Fibroblast of lung (primary cell): ENCODE results near the gene CAB39L. TPM values are rescaled to one million over a fixed set of nuclear protein-coding genes. Genes with fewer than 3 reads are reported as not detected.

ENCODE experiments used
- DNase-seq, 2 donors: peaks; one replicate each; pipeline versions ENCODE4 v3.0.0 to v3.0.0-alpha.2; 2010; ENCODE audit warnings: low read depth in 2 of 2
- H2AFZ ChIP-seq: 2 replicates; pipeline ENCODE4 v1.5.1; 2012; ENCODE audit warnings: low read length, control low read depth, inconsistent platforms
- H3K27ac ChIP-seq: 2 replicates; pipeline ENCODE4 v1.5.1; 2011; ENCODE audit warnings: low read length, control low read depth; ENCODE audit not compliant: insufficient read depth
- H3K27me3 ChIP-seq: 2 replicates; pipeline ENCODE4 v1.5.1; 2011; ENCODE audit warnings: mild to moderate bottlenecking, low read length; ENCODE audit not compliant: control insufficient read depth, insufficient read depth
- H3K36me3 ChIP-seq: 2 replicates; pipeline ENCODE4 v1.5.1; 2011; ENCODE audit warnings: low read length; ENCODE audit not compliant: control insufficient read depth, insufficient read depth
- H3K4me1 ChIP-seq: 2 replicates; pipeline ENCODE4 v1.5.1; 2011; ENCODE audit warnings: low read length; ENCODE audit not compliant: control insufficient read depth, insufficient read depth; ENCODE audit errors: extremely low read depth
- H3K4me2 ChIP-seq: 2 replicates; pipeline ENCODE4 v1.5.1; 2011; ENCODE audit warnings: low read length, control low read depth; ENCODE audit not compliant: insufficient read depth; ENCODE audit errors: extremely low read depth
- H3K4me3 ChIP-seq, 4 experiments: fragments of 200-600 bp in 1 of 4; sonication (generic) in 1 of 4; replicated peaks in 1 of 4; 2 replicates each; pipeline ENCODE4 v1.5.1; 2011 to 2016; ENCODE audit warnings: low read length in 4 of 4, low read depth in 3 of 4, mild to moderate bottlenecking in 3 of 4, control low read depth in 2 of 4, inconsistent platforms in 1 of 4, mixed read lengths in 1 of 4; ENCODE audit not compliant: insufficient read depth in 1 of 4; ENCODE audit errors: control extremely low read depth in 1 of 4
- H3K79me2 ChIP-seq: 2 replicates; pipeline ENCODE4 v1.5.1; 2012; ENCODE audit warnings: mild to moderate bottlenecking, low read length, inconsistent platforms; ENCODE audit not compliant: control insufficient read depth, insufficient read depth
- H3K9ac ChIP-seq: 2 replicates; pipeline ENCODE4 v1.5.1; 2011; ENCODE audit warnings: mild to moderate bottlenecking, low read length, control low read depth; ENCODE audit not compliant: insufficient read depth
- H3K9me3 ChIP-seq: 2 replicates; pipeline ENCODE4 v1.5.1; 2012; ENCODE audit warnings: low read depth, low read length; ENCODE audit not compliant: control insufficient read depth, insufficient read depth
- H4K20me1 ChIP-seq: 2 replicates; pipeline ENCODE4 v1.5.1; 2011; ENCODE audit warnings: low read length; ENCODE audit not compliant: control insufficient read depth, insufficient read depth; ENCODE audit errors: extremely low read depth
- EZH2 ChIP-seq: IDR thresholded peaks from 2 replicates; pipeline ENCODE4 v1.5.1; 2012; ENCODE audit warnings: low read length, control low read depth, mild to moderate bottlenecking; ENCODE audit errors: missing control alignments
- polyA plus RNA-seq, 2 donors: library from polyadenylated mRNA; depleted of rRNA in 1 of 2; stranded (reverse) in 1 of 2; unstranded in 1 of 2; fragments of >200 nt; gene quantifications; 2 replicates each; pipeline ENCODE4 v1.2.1, GENCODE V29; 2011 to 2012; ENCODE audit warnings: missing spikeins in 1 of 2
- total RNA-seq: library from RNA; depleted of rRNA; stranded (reverse); fragments of >200 nt; gene quantifications from 2 replicates; pipeline ENCODE4 v1.2.1, GENCODE V29; 2014
- TF ChIP-seq, protein P1 (sequence below), 2 donors: IDR thresholded peaks in 1 of 2; conservative IDR thresholded peaks in 1 of 2; 1 replicate in 1 of 2; 2 replicates in 1 of 2; pipeline ENCODE4 v1.5.1; 2011 to 2012; ENCODE audit warnings: low read length in 2 of 2, control low read depth in 1 of 2, inconsistent platforms in 1 of 2, low read depth in 1 of 2, mild to moderate bottlenecking in 1 of 2

CAB39L gene
- total and polyA plus RNA-seq, 2 donors (not counting 1 experiment from before 2014, with no cell fraction given), result 9.4 to 13.0 TPM

- Histone ChIP-seq H3K27ac (no peak overlapping the region), H3K9me3 (no peaks in the 10 kb centered on the region), H3K4me3 (no peak overlapping the region), H3K9ac (no peak overlapping the region), H4K20me1 (no peaks in the 10 kb centered on the region), H3K4me2 (no peak overlapping the region), H3K4me1 (peaks cover 6% of the 10 kb centered on the region), H2AFZ (no peak overlapping the region), H3K36me3 (no peaks in the 10 kb centered on the region), H3K79me2 (no peaks in the 10 kb centered on the region), H3K27me3 (no peaks in the 10 kb centered on the region)
- DNase-seq, result no peak
- TF ChIP-seq EZH2, result no peak
- TF ChIP-seq, protein P1, sequence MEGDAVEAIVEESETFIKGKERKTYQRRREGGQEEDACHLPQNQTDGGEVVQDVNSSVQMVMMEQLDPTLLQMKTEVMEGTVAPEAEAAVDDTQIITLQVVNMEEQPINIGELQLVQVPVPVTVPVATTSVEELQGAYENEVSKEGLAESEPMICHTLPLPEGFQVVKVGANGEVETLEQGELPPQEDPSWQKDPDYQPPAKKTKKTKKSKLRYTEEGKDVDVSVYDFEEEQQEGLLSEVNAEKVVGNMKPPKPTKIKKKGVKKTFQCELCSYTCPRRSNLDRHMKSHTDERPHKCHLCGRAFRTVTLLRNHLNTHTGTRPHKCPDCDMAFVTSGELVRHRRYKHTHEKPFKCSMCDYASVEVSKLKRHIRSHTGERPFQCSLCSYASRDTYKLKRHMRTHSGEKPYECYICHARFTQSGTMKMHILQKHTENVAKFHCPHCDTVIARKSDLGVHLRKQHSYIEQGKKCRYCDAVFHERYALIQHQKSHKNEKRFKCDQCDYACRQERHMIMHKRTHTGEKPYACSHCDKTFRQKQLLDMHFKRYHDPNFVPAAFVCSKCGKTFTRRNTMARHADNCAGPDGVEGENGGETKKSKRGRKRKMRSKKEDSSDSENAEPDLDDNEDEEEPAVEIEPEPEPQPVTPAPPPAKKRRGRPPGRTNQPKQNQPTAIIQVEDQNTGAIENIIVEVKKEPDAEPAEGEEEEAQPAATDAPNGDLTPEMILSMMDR (conservative IDR thresholded peaks at IDR 0.05 in 1 of 2, IDR thresholded peaks at IDR 0.05 in 1 of 2; ENCODE audit: low read depth in 1 of 2, low read length in 2 of 2), result no peak
Observed at GRCh38 chr13:49302817-49303216, 141.0 kb downstream of the CAB39L start.

DNA sequence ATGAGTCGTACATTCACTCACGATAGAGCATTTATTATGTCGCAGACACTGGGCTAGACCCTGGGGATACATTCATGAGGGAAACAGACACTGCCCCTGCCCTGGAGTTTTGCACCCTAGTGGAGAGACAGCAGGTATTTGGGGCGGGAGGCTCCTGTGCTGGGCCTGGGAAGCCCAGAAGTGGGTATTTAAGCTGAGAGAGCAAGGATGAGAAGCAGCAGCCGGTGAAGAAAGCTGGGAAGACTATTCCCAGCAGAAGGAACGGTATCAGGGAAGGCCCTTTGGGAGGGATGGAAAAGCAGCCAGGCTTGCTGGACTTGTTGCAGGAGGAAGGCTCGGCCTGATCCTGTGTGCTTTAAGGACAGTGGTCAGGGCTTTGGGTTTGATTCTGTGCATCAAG lies 141.6 kb downstream of the CAB39L start:
- no peaks in the 10 kb centered on the region for H3K27me3 ChIP-seq
- H3K27ac ChIP-seq, result no peak overlapping the region
- no peak for TF ChIP-seq EZH2
- TF ChIP-seq, protein P1 (conservative IDR thresholded peaks at IDR 0.05 in 1 of 2, IDR thresholded peaks at IDR 0.05 in 1 of 2; ENCODE audit: low read depth in 1 of 2, low read length in 2 of 2), result no peak
- H2AFZ ChIP-seq, result no peak overlapping the region
- peaks cover under 1% of the 10 kb centered on the region for H3K4me1 ChIP-seq
- H3K79me2 ChIP-seq, result no peaks in the 10 kb centered on the region
- no peak for DNase-seq
- H3K9ac ChIP-seq, result no peak overlapping the region
- H3K4me2 ChIP-seq, result no peak overlapping the region
- H4K20me1 ChIP-seq, result no peaks in the 10 kb centered on the region
- no peak overlapping the region for H3K4me3 ChIP-seq
- H3K9me3 ChIP-seq, result no peaks in the 10 kb centered on the region
- H3K36me3 ChIP-seq, result no peaks in the 10 kb centered on the region

DNA sequence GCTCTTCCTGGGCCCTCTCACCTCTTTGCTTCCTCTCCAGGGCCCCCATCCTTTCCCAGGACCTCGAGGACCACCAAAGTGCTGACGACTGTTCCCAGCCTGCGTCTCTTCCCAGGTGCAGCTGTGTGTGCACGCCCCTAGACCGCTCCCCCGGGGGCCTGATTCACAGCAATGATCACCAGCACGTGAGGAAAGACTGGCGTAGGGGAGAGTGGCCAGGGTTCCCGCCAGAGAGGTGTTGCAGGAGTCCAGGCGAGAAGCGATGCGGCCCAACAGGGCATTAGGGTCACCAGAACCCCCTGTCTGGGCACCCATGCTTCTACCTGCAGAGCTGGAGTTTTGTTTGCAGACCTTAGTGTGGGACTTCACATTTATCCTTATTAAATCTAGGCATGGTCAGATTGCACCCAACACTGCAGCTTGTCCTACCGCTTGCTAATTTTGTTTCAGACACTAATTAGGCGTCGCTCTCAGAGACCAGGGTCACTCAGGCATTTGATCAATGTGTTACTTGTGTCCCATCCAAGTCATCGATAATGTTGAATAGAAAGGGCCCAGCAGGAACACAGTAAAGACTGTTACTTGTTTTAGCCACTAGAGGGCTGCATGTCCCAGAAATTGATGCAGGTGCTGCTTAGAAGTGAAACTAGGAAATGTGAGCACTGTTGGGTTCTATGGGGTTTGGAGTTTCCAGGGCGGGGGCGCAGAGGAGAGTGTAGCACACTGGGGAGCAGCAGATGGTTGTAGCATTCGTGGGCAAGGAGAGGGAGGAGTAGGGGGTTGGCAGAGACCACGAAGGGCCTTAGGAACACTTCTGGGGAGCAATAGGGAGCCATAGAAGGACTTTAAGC lies 142.9 kb downstream of the CAB39L start:
- Histone ChIP-seq H2AFZ (peak overlapping the region; percentile 87), H3K9ac (no peak overlapping the region), H4K20me1 (no peaks in the 10 kb centered on the region), H3K4me1 (no peaks in the 10 kb centered on the region), H3K36me3 (no peaks in the 10 kb centered on the region), H3K27ac (no peak overlapping the region), H3K79me2 (no peaks in the 10 kb centered on the region), H3K27me3 (no peaks in the 10 kb centered on the region), H3K4me2 (peak overlapping the region; percentile 77), H3K4me3 (no peak overlapping the region), H3K9me3 (no peaks in the 10 kb centered on the region)
- DNase-seq, result peak; percentile 61 to 84
- TF ChIP-seq EZH2, result no peak
- TF ChIP-seq, protein P1 (conservative IDR thresholded peaks at IDR 0.05 in 1 of 2, IDR thresholded peaks at IDR 0.05 in 1 of 2; ENCODE audit: low read depth in 1 of 2, low read length in 2 of 2), result peak; percentile 85 to 87
